OCI-LY1 (cell line): ENCODE results near the gene EFCC1.
A peak's percentile ranks its signal among the peaks of the same experiment; 100 is the strongest.

Experiments used
- H2AFZ ChIP-seq: fragments of 200-600 bp; sonication (generic), shearing (Covaris generic); 2 replicates; pipeline ENCODE4 v1.6.0; 2014; ENCODE audit warnings: antibody characterized with exemption, mild to moderate bottlenecking, low read length
- H3F3A ChIP-seq: fragments of 200-600 bp; sonication (generic), shearing (Covaris generic); 2 replicates; pipeline ENCODE4 v1.6.0; 2014; ENCODE audit warnings: mild to moderate bottlenecking, antibody characterized with exemption, low read length, moderate library complexity; ENCODE audit not compliant: insufficient read depth
- H3K27ac ChIP-seq: fragments of 200-600 bp; sonication (generic); 2 replicates; pipeline ENCODE4 v1.5.1; 2014; ENCODE audit warnings: low read length, mixed run types, mild to moderate bottlenecking, low read depth; ENCODE audit not compliant: poor library complexity, severe bottlenecking
- H3K27me3 ChIP-seq: fragments of 200-600 bp; sonication (generic); 2 replicates; pipeline ENCODE4 v1.6.0; 2014; ENCODE audit warnings: antibody characterized with exemption, mild to moderate bottlenecking, low read length, moderate library complexity; ENCODE audit not compliant: insufficient read depth
- H3K36me3 ChIP-seq: fragments of 200-600 bp; sonication (generic); 2 replicates; pipeline ENCODE4 v1.6.1; 2014; ENCODE audit warnings: mild to moderate bottlenecking, antibody characterized with exemption, low read length, moderate library complexity, mixed read lengths; ENCODE audit not compliant: insufficient read depth
- H3K4me1 ChIP-seq: fragments of 200-600 bp; sonication (generic); 2 replicates; pipeline ENCODE4 v1.5.1; 2014; ENCODE audit warnings: mild to moderate bottlenecking, low read length, moderate library complexity; ENCODE audit not compliant: insufficient read depth, severe bottlenecking
- H3K4me2 ChIP-seq: fragments of 200-600 bp; sonication (generic), shearing (Covaris generic); 2 replicates; pipeline ENCODE4 v1.6.1; 2014; ENCODE audit warnings: low read length
- H3K4me3 ChIP-seq: fragments of 200-600 bp; sonication (generic); 2 replicates; pipeline ENCODE4 v1.5.1; 2014; ENCODE audit warnings: low read length, low read depth, mild to moderate bottlenecking, mixed read lengths; ENCODE audit not compliant: poor library complexity, severe bottlenecking
- H3K79me2 ChIP-seq: fragments of 200-600 bp; shearing (Covaris generic); 2 replicates; pipeline ENCODE4 v1.6.1; 2016; ENCODE audit warnings: mixed run types, low read length, mixed read lengths; ENCODE audit not compliant: insufficient read depth
- H3K9ac ChIP-seq: fragments of 200-600 bp; sonication (generic), shearing (Covaris generic); 2 replicates; pipeline ENCODE4 v1.6.1; 2014; ENCODE audit warnings: mild to moderate bottlenecking, low read length, mixed read lengths
- H3K9me2 ChIP-seq: fragments of 200-600 bp; sonication (generic), shearing (Covaris generic); 2 replicates; pipeline ENCODE4 v1.6.1; 2014; ENCODE audit warnings: low read depth, mild to moderate bottlenecking, low read length, mixed read lengths
- H3K9me3 ChIP-seq: fragments of 200-600 bp; shearing (Covaris generic); 2 replicates; pipeline ENCODE4 v1.6.1; 2014; ENCODE audit warnings: low read length, mixed read lengths
- H4K20me1 ChIP-seq: fragments of 200-600 bp; sonication (generic), shearing (Covaris generic); 2 replicates; pipeline ENCODE4 v1.6.0; 2016; ENCODE audit warnings: mild to moderate bottlenecking, low read length; ENCODE audit not compliant: insufficient read depth
- EZH2 ChIP-seq: fragments of 200-600 bp; sonication (generic), shearing (Covaris generic); IDR thresholded peaks from 2 replicates; pipeline ENCODE4 v1.8.0; 2017; ENCODE audit warnings: borderline replicate concordance, mixed run types, mild to moderate bottlenecking, antibody characterized with exemption, low read length, moderate library complexity, mixed read lengths
- TF ChIP-seq, protein P1 (sequence below): fragments of 200-600 bp; sonication (generic), shearing (Covaris generic); IDR thresholded peaks from 2 replicates; pipeline ENCODE4 v1.5.1; 2017; ENCODE audit warnings: mild to moderate bottlenecking, antibody characterized with exemption, low read length, moderate library complexity, mixed read lengths

EFCC1 gene

DNA sequence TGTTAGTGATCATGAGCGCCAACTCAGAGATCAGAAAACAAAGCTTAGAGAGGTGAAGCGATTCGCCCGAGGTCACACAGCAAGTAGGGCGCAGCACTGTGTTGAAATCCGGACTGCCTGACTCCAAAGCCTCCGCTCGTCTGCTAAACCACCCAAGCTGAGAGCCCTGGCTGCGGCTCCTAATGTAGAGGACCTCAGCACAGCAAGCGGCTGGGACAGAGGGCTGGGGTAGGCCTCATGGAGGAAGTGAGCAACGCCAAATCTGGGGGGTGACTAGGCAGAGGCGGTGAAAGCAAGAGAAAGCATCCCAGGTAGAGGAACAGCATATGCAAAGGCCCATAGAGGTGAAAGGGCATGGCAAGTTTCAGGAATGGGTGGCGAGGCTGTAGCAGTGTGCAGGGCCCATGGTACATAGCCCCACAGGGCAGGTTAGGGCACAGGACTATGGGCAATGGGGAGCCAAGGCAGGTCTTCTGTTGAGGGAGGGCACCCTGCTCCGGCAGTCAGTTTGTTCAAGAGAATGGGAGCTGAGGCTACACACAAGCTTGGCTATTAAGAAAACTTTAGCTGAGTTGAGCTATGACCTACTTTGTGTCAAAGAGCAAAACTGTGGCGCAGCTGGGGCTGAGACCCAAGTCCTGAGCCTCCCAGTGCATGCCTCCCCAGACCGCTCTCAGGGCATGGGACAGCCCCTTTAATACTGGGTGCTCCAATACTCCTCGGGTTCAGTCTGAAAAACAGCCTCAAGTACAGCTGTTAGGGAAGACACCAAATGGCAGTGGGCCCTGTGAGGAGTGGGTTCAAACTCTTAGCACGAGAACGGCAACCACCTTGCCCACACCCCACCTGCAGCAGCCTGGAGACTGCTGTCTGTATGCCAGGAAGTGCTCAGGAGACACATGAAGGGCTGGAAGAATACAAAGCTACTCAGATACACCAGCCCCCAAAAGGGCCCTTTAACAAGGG, 6.2 kb upstream of the EFCC1 start:
- Histone ChIP-seq H2AFZ (peak overlapping the region; percentile 66), H3K36me3 (no peaks in the 10 kb centered on the region), H3K9me2 (no peaks in the 10 kb centered on the region), H3K27me3 (no peaks in the 10 kb centered on the region), H4K20me1 (no peaks in the 10 kb centered on the region), H3K27ac (no peak overlapping the region), H3F3A (no peaks in the 10 kb centered on the region), H3K4me3 (peak overlapping the region; percentile 52), H3K9me3 (no peaks in the 10 kb centered on the region), H3K4me2 (peak overlapping the region; percentile 69), H3K4me1 (peaks cover 15% of the 10 kb centered on the region), H3K9ac (peak overlapping the region; percentile 37; the same call in 1 of the 2 replicates), H3K79me2 (no peaks in the 10 kb centered on the region)
- TF ChIP-seq, protein P1, sequence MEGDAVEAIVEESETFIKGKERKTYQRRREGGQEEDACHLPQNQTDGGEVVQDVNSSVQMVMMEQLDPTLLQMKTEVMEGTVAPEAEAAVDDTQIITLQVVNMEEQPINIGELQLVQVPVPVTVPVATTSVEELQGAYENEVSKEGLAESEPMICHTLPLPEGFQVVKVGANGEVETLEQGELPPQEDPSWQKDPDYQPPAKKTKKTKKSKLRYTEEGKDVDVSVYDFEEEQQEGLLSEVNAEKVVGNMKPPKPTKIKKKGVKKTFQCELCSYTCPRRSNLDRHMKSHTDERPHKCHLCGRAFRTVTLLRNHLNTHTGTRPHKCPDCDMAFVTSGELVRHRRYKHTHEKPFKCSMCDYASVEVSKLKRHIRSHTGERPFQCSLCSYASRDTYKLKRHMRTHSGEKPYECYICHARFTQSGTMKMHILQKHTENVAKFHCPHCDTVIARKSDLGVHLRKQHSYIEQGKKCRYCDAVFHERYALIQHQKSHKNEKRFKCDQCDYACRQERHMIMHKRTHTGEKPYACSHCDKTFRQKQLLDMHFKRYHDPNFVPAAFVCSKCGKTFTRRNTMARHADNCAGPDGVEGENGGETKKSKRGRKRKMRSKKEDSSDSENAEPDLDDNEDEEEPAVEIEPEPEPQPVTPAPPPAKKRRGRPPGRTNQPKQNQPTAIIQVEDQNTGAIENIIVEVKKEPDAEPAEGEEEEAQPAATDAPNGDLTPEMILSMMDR, result no peak
- TF ChIP-seq EZH2, result no peak

DNA sequence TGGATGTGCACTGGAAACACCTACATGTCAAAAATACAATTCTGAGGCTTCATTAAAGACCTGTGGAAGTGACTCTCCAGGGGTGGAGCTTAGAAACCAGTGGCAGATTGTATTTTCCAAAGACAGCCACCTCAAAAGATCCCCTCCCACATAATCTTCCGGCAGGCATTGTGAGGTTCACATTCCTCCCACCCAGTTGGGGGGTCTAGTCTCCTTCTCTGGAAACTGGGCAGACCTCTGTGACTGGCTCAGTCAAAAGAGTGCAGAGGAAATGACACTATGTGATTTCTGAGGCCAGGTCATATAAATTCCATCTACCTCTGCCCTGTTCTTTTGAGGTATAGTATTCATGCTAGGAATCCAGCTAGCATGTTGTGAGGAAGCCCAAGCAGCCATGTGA, 5.4 kb upstream of the EFCC1 start:
- no peaks in the 10 kb centered on the region for H4K20me1 ChIP-seq
- H3K27ac ChIP-seq, result no peak overlapping the region
- no peaks in the 10 kb centered on the region for H3K36me3 ChIP-seq
- no peaks in the 10 kb centered on the region for H3K79me2 ChIP-seq
- TF ChIP-seq EZH2, result no peak
- TF ChIP-seq, protein P1, result no peak
- H3K9me2 ChIP-seq, result no peaks in the 10 kb centered on the region
- H3F3A ChIP-seq, result no peaks in the 10 kb centered on the region
- no peaks in the 10 kb centered on the region for H3K9me3 ChIP-seq
- no peaks in the 10 kb centered on the region for H3K27me3 ChIP-seq
- H3K9ac ChIP-seq, result no peak overlapping the region
- no peak overlapping the region for H2AFZ ChIP-seq
- peaks cover 15% of the 10 kb centered on the region for H3K4me1 ChIP-seq
- no peak overlapping the region for H3K4me3 ChIP-seq
- H3K4me2 ChIP-seq, result no peak overlapping the region

DNA sequence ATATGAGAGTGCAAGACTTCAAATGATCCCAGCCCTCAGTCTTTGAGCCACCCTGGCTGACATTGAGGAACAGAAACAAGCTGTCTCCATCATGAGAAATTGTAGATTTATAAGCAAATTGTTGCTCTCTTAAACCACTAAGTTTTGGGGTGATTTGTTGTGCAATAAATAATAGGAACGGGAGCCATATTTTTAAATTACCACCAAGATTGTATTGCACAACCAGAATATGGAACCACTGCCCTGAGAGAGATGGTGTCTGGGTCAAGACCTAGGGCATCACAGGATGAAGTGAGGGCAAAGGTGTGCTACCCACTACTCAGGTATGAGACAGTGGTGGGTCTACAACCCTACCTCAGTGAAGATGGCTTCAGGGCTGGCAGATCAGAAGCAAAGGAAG, 4.9 kb upstream of the EFCC1 start:
- no peaks in the 10 kb centered on the region for H3K79me2 ChIP-seq
- no peaks in the 10 kb centered on the region for H3K27me3 ChIP-seq
- no peak for TF ChIP-seq EZH2
- TF ChIP-seq, protein P1, result no peak
- H3K27ac ChIP-seq, result no peak overlapping the region
- H3K9me3 ChIP-seq, result no peaks in the 10 kb centered on the region
- no peak overlapping the region for H2AFZ ChIP-seq
- no peak overlapping the region for H3K4me2 ChIP-seq
- no peaks in the 10 kb centered on the region for H3K9me2 ChIP-seq
- H3K36me3 ChIP-seq, result no peaks in the 10 kb centered on the region
- peaks cover 15% of the 10 kb centered on the region for H3K4me1 ChIP-seq
- H3K4me3 ChIP-seq, result no peak overlapping the region
- H3K9ac ChIP-seq, result no peak overlapping the region
- H4K20me1 ChIP-seq, result no peaks in the 10 kb centered on the region
- H3F3A ChIP-seq, result no peaks in the 10 kb centered on the region
